GM10266 (cell line): ENCODE measurements around the gene METTL16.

Experiments
- DNase-seq: peaks from one replicate; pipeline ENCODE4 v3.0.0; 2012; ENCODE audit errors: extremely low spot score
- CTCF ChIP-seq: IDR thresholded peaks from 2 replicates; pipeline ENCODE4 v1.5.1; 2012; ENCODE audit warnings: mild to moderate bottlenecking, low read depth; ENCODE audit not compliant: control insufficient read depth, insufficient read depth; ENCODE audit errors: missing control alignments

The METTL16 gene

GRCh38 chr17:2421315-2422147, 90.2 kb downstream of the METTL16 start:
- DNase-seq: no peak
- no peak for TF ChIP-seq CTCF

- no peak for DNase-seq
- no peak for TF ChIP-seq CTCF
Measured at GRCh38 chr17:2420176-2420575, 91.5 kb downstream of the METTL16 start.

GRCh38 chr17:2419486-2419885, 92.2 kb downstream of the METTL16 start:
- TF ChIP-seq CTCF: no peak
- DNase-seq: no peak

GRCh38 chr17:2418572-2418971, 93.1 kb downstream of the METTL16 start:
- no peak for TF ChIP-seq CTCF
- DNase-seq: no peak

GRCh38 chr17:2416010-2416734, 95.5 kb downstream of the METTL16 start:
- peak; percentile 83 for DNase-seq
- TF ChIP-seq CTCF: peak; percentile 99

- no peak for TF ChIP-seq CTCF
- no peak for DNase-seq
Measured at GRCh38 chr17:2415081-2415480, 96.6 kb downstream of the METTL16 start.
